CD4-positive, alpha-beta T cell treated with Interleukin-17A for 1 hour (primary cell): ENCODE data around the gene MARCHF3.
"Not testable (repeated sequence)": the region's sequence is repeated elsewhere in the genome, so short reads cannot be mapped to it uniquely, and the experiment has no call there.

Source experiments
- DNase-seq: peaks from one replicate; pipeline ENCODE4 v3.0.0-alpha.2; 2020

Gene MARCHF3

GRCh38 chr5:127046343-127047072 is 16.1 kb upstream of the MARCHF3 start:
- DNase-seq = no peak

- no peak for DNase-seq
Measured at GRCh38 chr5:127042593-127042992, 12.2 kb upstream of the MARCHF3 start.

GRCh38 chr5:127041571-127041970 is 11.2 kb upstream of the MARCHF3 start:
- DNase-seq = no peak

DNA sequence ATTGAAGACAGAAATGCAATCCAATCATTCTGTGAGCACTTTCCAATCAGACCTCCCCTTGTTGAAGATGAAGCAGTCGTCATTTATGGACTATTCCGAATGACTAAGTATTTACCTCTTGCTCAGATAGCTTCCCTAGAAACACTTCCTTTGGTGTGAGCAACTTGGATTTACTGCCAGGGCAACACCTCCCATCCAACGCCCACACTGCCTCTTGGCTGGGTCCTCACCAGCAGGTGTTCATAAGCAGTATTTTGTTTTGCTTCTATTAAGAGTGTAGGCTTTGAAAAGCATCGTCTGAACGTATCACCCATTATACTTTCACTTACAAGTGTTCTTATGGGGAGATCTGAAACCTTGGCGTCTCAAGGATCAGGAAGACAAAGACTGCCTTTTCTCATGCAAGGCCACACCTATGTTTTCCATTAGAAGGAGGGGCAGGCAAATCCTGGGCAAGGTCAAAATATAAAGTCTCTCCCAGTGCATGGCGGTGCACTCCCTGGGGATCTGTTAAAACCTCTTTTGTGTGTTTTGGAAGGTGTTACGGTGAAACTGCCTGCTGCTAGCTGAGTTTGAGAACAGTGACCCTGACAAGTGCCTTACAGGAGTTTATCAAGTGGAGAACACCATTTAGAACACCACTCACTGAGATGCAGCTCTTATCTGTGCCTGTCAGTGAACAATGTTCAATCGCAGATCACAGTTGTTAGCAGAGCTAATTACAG is 10.6 kb upstream of the MARCHF3 start:
- no peak for DNase-seq

DNA sequence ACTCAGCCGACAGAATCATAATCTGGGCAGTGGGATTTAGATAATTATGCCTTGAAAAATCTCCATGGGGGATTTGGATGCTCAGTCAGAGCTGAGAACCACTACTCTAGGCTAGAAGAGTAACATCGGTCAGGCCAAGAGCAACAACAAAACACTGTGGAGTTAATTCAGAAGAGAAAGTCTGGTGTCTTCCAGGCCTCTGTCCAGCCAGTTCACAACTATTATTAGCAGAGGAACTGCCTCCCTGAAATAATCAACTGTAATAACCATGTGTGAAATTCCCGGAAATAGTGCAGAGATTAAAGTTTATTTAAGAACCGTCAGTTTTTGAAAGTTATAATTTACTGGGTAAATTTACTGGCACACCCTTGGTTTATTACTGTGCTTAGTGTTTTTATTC is 8.2 kb upstream of the MARCHF3 start:
- DNase-seq = no peak

GRCh38 chr5:127031863-127032232 is 1.5 kb upstream of the MARCHF3 start:
- no peak for DNase-seq

DNA sequence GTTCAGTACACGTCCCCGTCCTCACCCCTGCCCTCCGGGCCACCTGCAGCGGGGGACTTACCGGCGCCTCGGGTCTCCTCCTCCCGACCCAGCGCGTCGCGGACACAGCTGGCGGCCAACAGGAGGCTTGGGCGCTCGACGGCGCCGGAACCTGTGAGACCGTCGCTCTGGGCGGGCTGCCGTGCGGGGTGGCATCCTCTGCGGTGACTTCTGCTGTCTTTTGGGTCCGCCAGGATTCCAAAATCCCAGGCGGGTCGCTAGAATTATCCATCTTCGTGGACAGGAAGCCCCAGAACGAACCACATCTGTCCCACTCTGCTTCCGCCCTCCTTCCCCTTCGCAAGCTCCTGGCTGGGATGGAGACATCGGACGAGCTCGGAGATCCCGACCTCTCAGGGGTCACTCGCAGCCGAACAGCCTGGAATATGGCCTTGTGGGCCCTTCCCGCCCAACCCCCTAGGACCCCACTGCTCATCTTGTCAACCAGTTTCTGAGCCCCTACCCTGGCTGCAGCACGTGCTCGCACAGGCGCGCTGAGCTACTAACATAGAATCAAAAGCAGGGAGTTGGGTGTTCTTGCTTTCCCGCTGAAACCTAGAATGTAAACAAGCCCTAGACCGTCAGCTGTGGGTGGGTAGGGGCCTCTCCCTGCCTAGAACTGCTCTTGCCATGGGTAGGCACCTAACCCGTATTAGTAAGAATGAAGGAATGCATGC is 947 bp upstream of the MARCHF3 start:
- peak; percentile 18 for DNase-seq

DNA sequence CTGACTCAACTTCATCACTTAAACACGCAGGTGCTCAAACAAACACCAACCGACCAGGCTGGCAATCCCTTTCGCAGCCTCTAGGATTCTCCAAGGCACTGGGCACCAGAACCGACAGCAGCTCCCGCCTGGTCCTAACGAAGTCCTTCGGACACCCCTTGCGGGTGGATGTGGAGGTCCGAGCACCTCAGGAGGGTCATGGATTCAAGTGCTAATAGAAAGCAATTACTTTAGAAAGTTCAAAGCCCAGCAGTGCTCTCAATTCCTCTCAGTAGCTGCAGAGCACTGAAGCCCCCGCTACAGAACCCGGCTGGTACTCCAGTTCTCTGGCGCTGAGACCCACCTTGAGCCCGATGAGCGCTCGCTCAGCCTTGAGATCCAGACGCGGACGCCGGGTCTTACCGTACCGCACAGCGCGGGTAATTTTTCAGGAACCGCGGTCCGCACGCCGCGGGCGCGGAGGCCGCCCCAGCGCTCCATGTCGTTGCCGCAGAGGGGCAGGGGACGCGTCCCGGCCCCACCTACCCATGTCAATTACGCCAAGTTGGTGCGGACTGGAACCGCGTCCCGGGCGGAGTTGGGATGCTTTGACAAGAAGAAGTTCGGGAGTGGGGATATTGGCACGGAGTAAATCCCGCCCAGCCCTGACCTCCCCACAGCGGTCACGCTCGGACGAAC is 638 bp downstream of the MARCHF3 start:
- peak; percentile 56 for DNase-seq

DNA sequence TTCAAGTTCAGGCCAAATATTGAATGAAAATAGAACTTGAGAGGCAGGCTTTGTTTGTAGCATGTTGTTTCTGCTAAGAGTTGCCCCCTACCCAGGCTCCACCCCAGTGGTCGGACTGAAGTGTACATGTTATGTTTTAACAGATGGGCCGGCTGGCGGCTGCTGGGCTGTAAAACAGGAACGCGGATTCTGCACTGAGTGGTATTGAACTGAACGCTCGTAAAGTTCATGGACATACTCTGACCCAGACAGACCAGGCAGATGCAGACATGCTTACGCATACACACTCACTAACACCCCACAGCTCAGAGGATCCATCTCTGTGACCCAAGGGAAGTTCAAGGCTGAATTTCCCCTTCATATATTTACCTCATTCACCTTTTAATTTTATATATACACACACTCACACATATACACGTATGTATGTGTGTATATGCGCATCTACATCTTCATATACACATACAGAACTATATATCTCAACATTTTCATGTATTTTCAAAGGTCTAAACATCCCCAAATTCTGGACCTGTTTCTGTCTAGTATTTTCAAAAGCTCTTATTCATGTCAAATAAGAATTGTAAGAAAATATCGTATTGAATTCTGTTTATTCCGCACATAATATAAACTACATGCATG is 1.4 kb downstream of the MARCHF3 start:
- no peak for DNase-seq

GRCh38 chr5:127027539-127027938 is 2.8 kb downstream of the MARCHF3 start:
- no peak for DNase-seq

- DNase-seq = no peak
Measured at GRCh38 chr5:127026166-127026565, 4.2 kb downstream of the MARCHF3 start.

DNA sequence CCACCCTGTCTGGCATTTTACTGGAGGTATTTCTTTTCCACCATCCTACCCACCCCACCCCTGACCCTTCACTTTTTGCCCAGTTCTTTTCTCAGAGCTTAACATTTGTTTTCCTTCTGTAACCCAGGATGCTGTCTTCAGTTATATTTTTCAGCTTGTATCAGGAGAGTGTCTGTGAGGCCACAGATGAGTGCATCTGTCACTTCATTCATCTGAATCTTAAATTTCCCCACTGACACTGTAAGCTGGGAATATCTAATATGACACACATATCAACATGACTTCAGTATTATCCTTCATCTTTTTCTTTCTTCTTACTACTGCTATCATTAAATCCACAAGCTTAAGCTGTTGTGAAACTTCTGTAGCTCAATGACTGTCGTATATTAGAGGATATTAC is 4.9 kb downstream of the MARCHF3 start:
- no peak for DNase-seq

- DNase-seq = no peak
Measured at GRCh38 chr5:127024821-127025220, 5.5 kb downstream of the MARCHF3 start.

- not testable (repeated sequence) for DNase-seq
Measured at GRCh38 chr5:127023552-127024191, 6.7 kb downstream of the MARCHF3 start.

DNA sequence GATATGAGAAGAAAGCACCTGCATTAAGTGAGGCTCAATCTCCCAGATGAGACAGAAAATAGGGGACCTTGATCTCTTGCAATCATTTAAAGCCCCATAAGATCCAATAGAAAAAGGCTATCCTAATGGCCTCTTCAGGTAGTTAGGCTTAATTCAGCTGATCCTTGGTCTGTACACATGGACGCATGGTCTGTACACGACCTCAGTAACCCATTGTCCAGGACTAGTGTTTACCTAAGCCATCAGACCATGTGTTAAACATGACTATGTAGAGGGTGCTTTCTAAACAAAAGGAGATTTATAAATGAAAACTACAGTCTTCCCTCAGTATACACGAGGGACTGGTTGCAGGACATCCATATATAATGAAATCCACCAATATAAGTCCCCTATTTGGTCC is 7.5 kb downstream of the MARCHF3 start:
- no peak for DNase-seq

DNA sequence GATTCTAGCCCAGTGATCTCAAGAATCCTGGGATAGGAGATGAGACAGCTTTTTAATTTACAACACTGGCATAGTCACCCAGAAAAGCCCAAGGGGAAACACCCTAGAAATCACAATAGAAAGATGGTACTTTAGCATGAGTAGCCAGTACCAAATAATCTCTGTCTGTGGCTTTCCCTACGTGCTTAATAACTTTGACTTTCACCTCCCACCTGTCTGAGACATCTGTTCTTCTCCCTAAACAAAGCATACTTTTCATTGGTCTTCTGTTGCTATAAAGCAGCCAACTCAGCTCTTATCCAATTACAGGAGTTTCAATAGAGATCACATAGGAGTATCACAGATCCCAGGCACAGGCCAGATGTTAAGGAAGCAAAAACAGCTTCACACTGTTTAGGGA is 10.4 kb downstream of the MARCHF3 start:
- DNase-seq = no peak

DNA sequence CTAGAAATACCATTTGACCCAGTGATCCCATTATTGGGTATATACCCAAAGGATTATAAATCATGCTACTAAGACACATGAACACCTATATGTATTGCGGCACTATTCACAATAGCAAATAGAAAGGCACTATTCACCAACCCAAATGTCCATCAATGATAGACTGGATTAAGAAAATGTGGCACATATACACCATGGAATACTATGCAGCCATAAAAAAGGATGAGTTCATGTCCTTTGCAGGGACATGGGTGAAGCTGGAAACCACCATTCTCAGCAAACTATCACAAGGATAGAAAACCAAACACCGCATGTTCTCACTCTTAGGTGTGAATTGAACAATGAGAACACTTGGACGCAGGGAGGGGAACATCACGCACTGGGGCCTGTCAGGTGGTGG is 13.6 kb downstream of the MARCHF3 start:
- DNase-seq = not testable (repeated sequence)

DNA sequence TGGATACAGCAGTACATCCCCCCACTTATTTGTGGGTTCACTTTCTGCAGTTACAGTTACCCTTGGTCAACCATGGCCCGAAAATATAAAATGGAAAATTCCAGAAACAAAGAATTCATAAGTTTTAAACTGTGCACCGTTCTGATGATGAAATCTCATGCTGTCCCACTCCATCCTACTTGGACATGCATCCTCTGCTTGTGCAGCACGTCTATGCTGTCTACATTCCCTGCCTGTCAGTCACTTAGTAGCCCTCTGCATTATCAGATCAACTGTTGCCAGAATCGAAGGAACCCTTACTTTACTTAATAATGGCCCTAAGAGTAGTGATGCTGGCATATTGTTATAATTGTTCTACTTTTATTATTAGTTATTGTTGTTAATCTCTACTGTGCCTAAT is 14.6 kb downstream of the MARCHF3 start:
- DNase-seq = no peak

- no peak for DNase-seq
Measured at GRCh38 chr5:127014573-127014972, 15.8 kb downstream of the MARCHF3 start.

GRCh38 chr5:127013407-127013806 is 17.0 kb downstream of the MARCHF3 start:
- no peak for DNase-seq

DNA sequence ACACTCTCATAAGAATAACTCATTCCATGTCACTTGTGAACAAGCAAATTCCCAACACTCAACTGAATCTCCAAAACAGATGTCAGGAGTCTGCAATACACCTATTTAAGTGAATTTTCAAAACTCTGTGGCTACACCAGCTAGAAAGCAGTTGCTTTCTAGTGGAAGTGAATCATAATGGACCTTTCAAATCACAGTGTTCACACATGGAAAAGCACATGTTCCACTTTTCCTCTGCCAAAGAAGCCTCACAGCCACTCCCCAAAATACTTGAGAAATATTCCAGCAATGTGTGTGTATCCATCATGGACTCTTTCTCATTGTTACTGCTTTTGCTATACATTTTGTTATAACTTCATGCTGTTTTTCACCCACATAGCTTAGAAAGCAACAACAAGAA is 17.4 kb downstream of the MARCHF3 start:
- no peak for DNase-seq

GRCh38 chr5:127011961-127012644 is 18.3 kb downstream of the MARCHF3 start:
- DNase-seq = no peak
